Measurements from ENCODE around the gene SLIT1.

DNA sequence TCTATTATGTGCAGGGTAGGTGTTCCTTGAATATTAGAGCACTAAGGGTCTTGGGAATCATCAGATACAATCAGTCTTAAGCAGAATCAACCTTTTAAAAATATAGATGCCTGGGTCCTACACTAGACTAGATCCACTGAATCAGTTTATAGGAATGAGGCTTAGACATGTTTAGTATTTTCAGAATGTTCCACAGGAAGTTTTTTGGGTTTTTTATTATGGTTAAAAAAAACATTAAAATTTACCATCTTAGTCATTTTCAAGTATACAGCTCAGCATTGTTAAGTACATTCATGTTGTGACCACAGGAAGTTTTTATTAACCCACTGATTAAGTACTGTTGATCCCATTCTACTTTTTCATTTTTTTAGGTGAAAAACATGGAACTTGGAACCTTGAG is 217.9 kb downstream of the SLIT1 start:
- TF ChIP-seq EZH2 (IDR thresholded peaks at IDR 0.05; ENCODE audit: insufficient read depth, poor library complexity, severe bottlenecking) (no peak), EZH2phosphoT487 (IDR thresholded peaks at IDR 0.05; ENCODE audit: insufficient read depth, low read depth) (no peak)

Measured in GM23248 (cell line).